ENCODE results near the gene C2orf42.
"Not testable (repeated sequence)": the region's sequence is repeated elsewhere in the genome, so short reads cannot be mapped to it uniquely, and the experiment has no call there.

Gene C2orf42

GRCh38 chr2:70123051-70123828, 67.6 kb downstream of the C2orf42 start:
- FAIRE-seq (peak; percentile 16), DNase-seq (ENCODE audit: insufficient read length, low spot score) (no peak)
- no peak for TF ChIP-seq SPI1 (IDR thresholded peaks at IDR 0.05; ENCODE audit: low read depth, low read length)
- TF ChIP-seq PAX5 (IDR thresholded peaks at IDR 0.05; ENCODE audit: insufficient read depth, low read length, severe bottlenecking) = no peak
- TF ChIP-seq TAF1 (IDR thresholded peaks at IDR 0.05; ENCODE audit: low read depth, low read length) = no peak
- TF ChIP-seq POLR2AphosphoS5 (IDR thresholded peaks at IDR 0.05; ENCODE audit: low read depth, low read length) = no peak

GRCh38 chr2:70122470-70122869, 68.3 kb downstream of the C2orf42 start:
- no peak for FAIRE-seq

GRCh38 chr2:70121627-70122372, 69.0 kb downstream of the C2orf42 start:
- FAIRE-seq = no peak
- peak; percentile 58 for TF ChIP-seq SPI1 (IDR thresholded peaks at IDR 0.05; ENCODE audit: low read depth, low read length)
- TF ChIP-seq POLR2A (IDR thresholded peaks at IDR 0.05; ENCODE audit: low read depth, low read length) = no peak
- no peak for DNase-seq (ENCODE audit: insufficient read length, low spot score)

More at GRCh38 chr2:70122470-70122869, 68.3 kb downstream of the C2orf42 start:
- no peak for TF ChIP-seq PAX5 (IDR thresholded peaks at IDR 0.05; ENCODE audit: insufficient read depth, low read length, severe bottlenecking)
- DNase-seq (ENCODE audit: insufficient read length, low spot score) = no peak

GRCh38 chr2:70118798-70119454, 71.9 kb downstream of the C2orf42 start:
- FAIRE-seq (peak; percentile 38), DNase-seq (ENCODE audit: insufficient read length, low spot score) (no peak)
- TF ChIP-seq TAF1 (IDR thresholded peaks at IDR 0.05; ENCODE audit: low read depth, low read length) (no peak), POLR2A (IDR thresholded peaks at IDR 0.05; ENCODE audit: low read depth, low read length) (no peak), PAX5 (IDR thresholded peaks at IDR 0.05; ENCODE audit: insufficient read depth, low read length, severe bottlenecking) (no peak), POLR2AphosphoS5 (IDR thresholded peaks at IDR 0.05; ENCODE audit: low read depth, low read length) (no peak), SPI1 (IDR thresholded peaks at IDR 0.05; ENCODE audit: low read depth, low read length) (no peak), POU2F2 (IDR thresholded peaks at IDR 0.05; ENCODE audit: low read depth, low read length) (no peak)

GRCh38 chr2:70116936-70117552, 73.8 kb downstream of the C2orf42 start:
- DNase-seq (ENCODE audit: insufficient read length, low spot score) (no peak), FAIRE-seq (no peak)
- TF ChIP-seq POU2F2 (IDR thresholded peaks at IDR 0.05; ENCODE audit: low read depth, low read length) (no peak), POLR2A (IDR thresholded peaks at IDR 0.05; ENCODE audit: low read depth, low read length) (no peak), POLR2AphosphoS5 (IDR thresholded peaks at IDR 0.05; ENCODE audit: low read depth, low read length) (no peak), TAF1 (IDR thresholded peaks at IDR 0.05; ENCODE audit: low read depth, low read length) (no peak), PAX5 (IDR thresholded peaks at IDR 0.05; ENCODE audit: insufficient read depth, low read length, severe bottlenecking) (no peak), SPI1 (IDR thresholded peaks at IDR 0.05; ENCODE audit: low read depth, low read length) (no peak)

- FAIRE-seq (peak; percentile 68), DNase-seq (ENCODE audit: insufficient read length, low spot score) (no peak)
- peak; percentile 49 for TF ChIP-seq SPI1 (IDR thresholded peaks at IDR 0.05; ENCODE audit: low read depth, low read length)
- TF ChIP-seq TAF1 (IDR thresholded peaks at IDR 0.05; ENCODE audit: low read depth, low read length) = no peak
- TF ChIP-seq POLR2A (IDR thresholded peaks at IDR 0.05; ENCODE audit: low read depth, low read length) = 0 out of 2 replicates have a peak, but pooled peaks have one; percentile 12
Measured at GRCh38 chr2:70115646-70116442, 75.0 kb downstream of the C2orf42 start.

- DNase-seq (ENCODE audit: insufficient read length, low spot score) = no peak
- TF ChIP-seq POLR2A (IDR thresholded peaks at IDR 0.05; ENCODE audit: low read depth, low read length) (no peak), POU2F2 (IDR thresholded peaks at IDR 0.05; ENCODE audit: low read depth, low read length) (no peak), POLR2AphosphoS5 (IDR thresholded peaks at IDR 0.05; ENCODE audit: low read depth, low read length) (no peak), PAX5 (IDR thresholded peaks at IDR 0.05; ENCODE audit: insufficient read depth, low read length, severe bottlenecking) (no peak)
- FAIRE-seq = no peak
Measured at GRCh38 chr2:70113359-70114070, 77.3 kb downstream of the C2orf42 start.

GRCh38 chr2:70111752-70112591, 78.8 kb downstream of the C2orf42 start:
- TF ChIP-seq TAF1 (IDR thresholded peaks at IDR 0.05; ENCODE audit: low read depth, low read length) (no peak), PAX5 (IDR thresholded peaks at IDR 0.05; ENCODE audit: insufficient read depth, low read length, severe bottlenecking) (no peak), POU2F2 (IDR thresholded peaks at IDR 0.05; ENCODE audit: low read depth, low read length) (no peak), SPI1 (IDR thresholded peaks at IDR 0.05; ENCODE audit: low read depth, low read length) (no peak), POLR2AphosphoS5 (IDR thresholded peaks at IDR 0.05; ENCODE audit: low read depth, low read length) (no peak), POLR2A (IDR thresholded peaks at IDR 0.05; ENCODE audit: low read depth, low read length) (no peak)
- no peak for FAIRE-seq
- no peak for DNase-seq (ENCODE audit: insufficient read length, low spot score)

GRCh38 chr2:70110397-70110796, 80.4 kb downstream of the C2orf42 start:
- not testable (repeated sequence) for DNase-seq (ENCODE audit: insufficient read length, low spot score); FAIRE-seq

GRCh38 chr2:70106138-70106537, 84.7 kb downstream of the C2orf42 start:
- FAIRE-seq; DNase-seq (ENCODE audit: insufficient read length, low spot score): not testable (repeated sequence)

Measured in GM12891 (cell line).